Heart left ventricle (tissue), 13 donors: Measurements from ENCODE around the gene LRG1.

Experiments used
- POLR2A ChIP-seq, 2 donors: fragments of 450-650 bp; IDR thresholded peaks; one replicate each; pipeline ENCODE4 v1.6.1; 2017; ENCODE audit warnings: antibody characterized with exemption in 2 of 2, mild to moderate bottlenecking in 2 of 2, moderate library complexity in 2 of 2
- TF ChIP-seq, protein P1 (sequence below), 12 donors: fragments of 200-600 bp; sonication (generic) in 4 of 12; IDR thresholded peaks; one replicate each; pipeline versions ENCODE4 v1.5.0 to v1.8.0; 2018 to 2022; ENCODE audit warnings: antibody characterized with exemption in 12 of 12, mild to moderate bottlenecking in 5 of 12
- donor health status: ischemic (EF 13 %, LVEDD 7.1; RV severe dilation, severe dysfunction).
- donor health status: DM: no; HTN: yes; CAD: no.
- donor health status: DM: no; HTN: no; CAD: no.
- donor health status: ischemic (EF 25% LVEDD 6.9; RV normal size, moderate dysfunction).
- donor health status: ischemic (EF 25% LVEDD 5.7; RV mildly dilated, moderate dysfunction).
- donor health status: ischemic (EF 35%, LVEDD 5.7; RV mildly dilated, moderate dysfunction).
- donor health status: nonischemic (EF 11% LVEDD 7.7; RV severe dilation, severe dysfunction).
- donor health status: DM: yes; HTN: yes; CAD: no.
- donor health status: PGD.
- donor health status: ischemic (EF 29% LVEDD 5.4; RV normal size, mild dysfunction).
- donor health status: nonischemic (EF 23%, LVEDD 6.1; RV moderate dilation, normal function).

GRCh38 chr19:4567584-4568071, 27.8 kb upstream of the LRG1 start:
- TF ChIP-seq, protein P1, sequence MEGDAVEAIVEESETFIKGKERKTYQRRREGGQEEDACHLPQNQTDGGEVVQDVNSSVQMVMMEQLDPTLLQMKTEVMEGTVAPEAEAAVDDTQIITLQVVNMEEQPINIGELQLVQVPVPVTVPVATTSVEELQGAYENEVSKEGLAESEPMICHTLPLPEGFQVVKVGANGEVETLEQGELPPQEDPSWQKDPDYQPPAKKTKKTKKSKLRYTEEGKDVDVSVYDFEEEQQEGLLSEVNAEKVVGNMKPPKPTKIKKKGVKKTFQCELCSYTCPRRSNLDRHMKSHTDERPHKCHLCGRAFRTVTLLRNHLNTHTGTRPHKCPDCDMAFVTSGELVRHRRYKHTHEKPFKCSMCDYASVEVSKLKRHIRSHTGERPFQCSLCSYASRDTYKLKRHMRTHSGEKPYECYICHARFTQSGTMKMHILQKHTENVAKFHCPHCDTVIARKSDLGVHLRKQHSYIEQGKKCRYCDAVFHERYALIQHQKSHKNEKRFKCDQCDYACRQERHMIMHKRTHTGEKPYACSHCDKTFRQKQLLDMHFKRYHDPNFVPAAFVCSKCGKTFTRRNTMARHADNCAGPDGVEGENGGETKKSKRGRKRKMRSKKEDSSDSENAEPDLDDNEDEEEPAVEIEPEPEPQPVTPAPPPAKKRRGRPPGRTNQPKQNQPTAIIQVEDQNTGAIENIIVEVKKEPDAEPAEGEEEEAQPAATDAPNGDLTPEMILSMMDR (IDR thresholded peaks at IDR 0.05), result peak; percentile 68 to 81 (median 76)
- TF ChIP-seq POLR2A (IDR thresholded peaks at IDR 0.05), result no peak
